Activated T-cell treated with anti-CD3 and anti-CD28 coated beads for 1 hour (primary cell): ENCODE measurements around the gene GRK4.
"Not testable (repeated sequence)": the region's sequence is repeated elsewhere in the genome, so short reads cannot be mapped to it uniquely, and the experiment has no call there.

Experiments used
- DNase-seq: peaks from one replicate; pipeline ENCODE4 v3.0.0-alpha.2; 2020; ENCODE audit warnings: low read depth

GRK4 gene

GRCh38 chr4:2963175-2963965, at the start of gene GRK4, which contains the start of gene NOP14:
TSS of gene GRK4 (plus strand) at chr4:2963571. CDS start at chr4:2964071, 500 bp downstream.
TSS of gene NOP14 (minus strand) at chr4:2963406. CDS start at chr4:2963319, 87 bp downstream.
- DNase-seq: peak; percentile 94

- DNase-seq: no peak
Measured at GRCh38 chr4:2914256-2915126, 48.9 kb upstream of the GRK4 start.

- no peak for DNase-seq
Measured at GRCh38 chr4:2915789-2916188, 47.6 kb upstream of the GRK4 start.

GRCh38 chr4:2916696-2917095, 46.7 kb upstream of the GRK4 start:
- not testable (repeated sequence) for DNase-seq

- not testable (repeated sequence) for DNase-seq
Measured at GRCh38 chr4:2918300-2918699, 45.1 kb upstream of the GRK4 start.

GRCh38 chr4:2918714-2919113, 44.7 kb upstream of the GRK4 start:
- DNase-seq: not testable (repeated sequence)

GRCh38 chr4:2922453-2923101, 40.8 kb upstream of the GRK4 start:
- DNase-seq: not testable (repeated sequence)

- no peak for DNase-seq
Measured at GRCh38 chr4:2923141-2923551, 40.2 kb upstream of the GRK4 start.

GRCh38 chr4:2923668-2924173, 39.6 kb upstream of the GRK4 start:
- no peak for DNase-seq

- no peak for DNase-seq
Measured at GRCh38 chr4:2924286-2924685, 39.1 kb upstream of the GRK4 start.

- DNase-seq: no peak
Measured at GRCh38 chr4:2924765-2925301, 38.5 kb upstream of the GRK4 start.

GRCh38 chr4:2925496-2925895, 37.9 kb upstream of the GRK4 start:
- no peak for DNase-seq

- no peak for DNase-seq
Measured at GRCh38 chr4:2925931-2926860, 37.2 kb upstream of the GRK4 start.

GRCh38 chr4:2927016-2927695, 36.2 kb upstream of the GRK4 start:
- DNase-seq: no peak

GRCh38 chr4:2927696-2928075, 35.7 kb upstream of the GRK4 start:
- no peak for DNase-seq

GRCh38 chr4:2928242-2929176, 34.9 kb upstream of the GRK4 start:
- DNase-seq: no peak

GRCh38 chr4:2929469-2929868, 33.9 kb upstream of the GRK4 start:
- no peak for DNase-seq

GRCh38 chr4:2930135-2930757, 33.1 kb upstream of the GRK4 start:
- no peak for DNase-seq
